ENCODE data around the gene CNTN5.
A peak's percentile ranks its signal among the peaks of the same experiment; 100 is the strongest.

Gene CNTN5

DNA sequence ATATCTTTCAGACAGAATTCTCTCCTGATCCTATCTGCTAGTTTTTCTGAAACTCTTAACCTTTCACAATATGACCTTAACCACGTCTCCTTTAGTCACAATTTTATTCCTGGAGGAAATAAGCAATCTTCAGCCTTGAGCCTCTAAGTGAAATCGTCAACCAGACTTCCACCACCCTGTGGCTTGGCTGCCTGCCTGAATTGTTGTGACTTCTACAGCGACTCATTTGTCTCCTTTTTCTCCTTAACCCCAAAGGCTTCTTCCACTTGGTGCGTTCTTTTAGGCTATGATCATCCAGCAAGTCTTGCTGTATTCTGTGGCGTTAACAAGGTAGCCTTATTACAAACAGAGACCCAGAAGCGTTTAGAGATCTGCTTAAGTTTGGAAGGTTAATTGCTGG, 1131.2 kb downstream of the CNTN5 start:
- no peaks in the 10 kb centered on the region for H3K4me1 Mint-ChIP-seq
- H3K27me3 Mint-ChIP-seq (ENCODE audit: low read depth) = no peaks in the 10 kb centered on the region
- TF ChIP-seq, protein P1, sequence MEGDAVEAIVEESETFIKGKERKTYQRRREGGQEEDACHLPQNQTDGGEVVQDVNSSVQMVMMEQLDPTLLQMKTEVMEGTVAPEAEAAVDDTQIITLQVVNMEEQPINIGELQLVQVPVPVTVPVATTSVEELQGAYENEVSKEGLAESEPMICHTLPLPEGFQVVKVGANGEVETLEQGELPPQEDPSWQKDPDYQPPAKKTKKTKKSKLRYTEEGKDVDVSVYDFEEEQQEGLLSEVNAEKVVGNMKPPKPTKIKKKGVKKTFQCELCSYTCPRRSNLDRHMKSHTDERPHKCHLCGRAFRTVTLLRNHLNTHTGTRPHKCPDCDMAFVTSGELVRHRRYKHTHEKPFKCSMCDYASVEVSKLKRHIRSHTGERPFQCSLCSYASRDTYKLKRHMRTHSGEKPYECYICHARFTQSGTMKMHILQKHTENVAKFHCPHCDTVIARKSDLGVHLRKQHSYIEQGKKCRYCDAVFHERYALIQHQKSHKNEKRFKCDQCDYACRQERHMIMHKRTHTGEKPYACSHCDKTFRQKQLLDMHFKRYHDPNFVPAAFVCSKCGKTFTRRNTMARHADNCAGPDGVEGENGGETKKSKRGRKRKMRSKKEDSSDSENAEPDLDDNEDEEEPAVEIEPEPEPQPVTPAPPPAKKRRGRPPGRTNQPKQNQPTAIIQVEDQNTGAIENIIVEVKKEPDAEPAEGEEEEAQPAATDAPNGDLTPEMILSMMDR (IDR thresholded peaks at IDR 0.05; ENCODE audit: unreplicated experiment in 3 of 3) = no peak
- H3K36me3 Mint-ChIP-seq (ENCODE audit: low read depth) = peaks cover 4% of the 10 kb centered on the region
- no peaks in the 10 kb centered on the region for H3K9me3 Mint-ChIP-seq
- H3K4me3 Mint-ChIP-seq = no peak overlapping the region
- no peak overlapping the region for H3K27ac Mint-ChIP-seq

DNA sequence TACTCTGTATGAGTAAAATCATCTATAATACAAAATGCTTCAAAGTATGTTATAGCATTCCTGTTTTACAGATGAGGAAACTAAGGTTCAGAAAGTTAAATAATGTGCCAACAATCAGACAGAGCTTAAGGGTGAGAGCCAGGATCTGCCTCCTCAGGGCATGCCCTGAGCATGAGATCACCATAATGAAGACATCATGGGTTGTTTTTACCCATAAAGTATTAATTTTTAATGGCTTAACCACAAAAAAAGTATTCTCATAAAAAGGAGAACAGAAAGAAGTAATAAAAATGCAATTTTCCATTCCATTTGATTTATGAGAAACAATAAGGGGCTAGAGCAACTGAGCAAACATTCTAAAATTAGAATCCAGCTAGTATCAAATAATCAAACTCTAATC, 1132.0 kb downstream of the CNTN5 start:
- H3K36me3 Mint-ChIP-seq (ENCODE audit: low read depth) = peaks cover 4% of the 10 kb centered on the region
- no peaks in the 10 kb centered on the region for H3K9me3 Mint-ChIP-seq
- TF ChIP-seq, protein P1 (IDR thresholded peaks at IDR 0.05; ENCODE audit: unreplicated experiment in 3 of 3) = no peak
- no peak overlapping the region for H3K4me3 Mint-ChIP-seq
- H3K27me3 Mint-ChIP-seq (ENCODE audit: low read depth) = no peaks in the 10 kb centered on the region
- H3K4me1 Mint-ChIP-seq = no peaks in the 10 kb centered on the region
- H3K27ac Mint-ChIP-seq = no peak overlapping the region

DNA sequence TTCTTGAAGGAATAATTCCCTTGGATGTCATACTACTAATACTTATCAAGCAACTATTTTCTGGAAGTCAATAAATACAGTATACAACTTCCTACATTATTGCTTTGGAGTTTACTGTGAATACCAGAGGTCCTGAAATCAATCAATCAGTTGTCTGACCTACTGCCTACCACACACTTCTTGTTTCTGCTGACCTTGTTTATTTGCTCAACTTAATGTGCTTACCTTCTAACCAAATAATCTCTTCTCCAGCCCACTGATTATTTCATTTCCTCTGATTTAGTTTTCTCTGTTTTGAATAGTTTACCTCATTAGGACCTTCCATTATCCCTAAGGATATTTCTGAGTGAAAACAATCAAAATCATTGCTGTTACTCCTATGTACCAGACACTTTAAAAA, 1142.7 kb downstream of the CNTN5 start:
- no peaks in the 10 kb centered on the region for H3K36me3 Mint-ChIP-seq (ENCODE audit: low read depth)

DNA sequence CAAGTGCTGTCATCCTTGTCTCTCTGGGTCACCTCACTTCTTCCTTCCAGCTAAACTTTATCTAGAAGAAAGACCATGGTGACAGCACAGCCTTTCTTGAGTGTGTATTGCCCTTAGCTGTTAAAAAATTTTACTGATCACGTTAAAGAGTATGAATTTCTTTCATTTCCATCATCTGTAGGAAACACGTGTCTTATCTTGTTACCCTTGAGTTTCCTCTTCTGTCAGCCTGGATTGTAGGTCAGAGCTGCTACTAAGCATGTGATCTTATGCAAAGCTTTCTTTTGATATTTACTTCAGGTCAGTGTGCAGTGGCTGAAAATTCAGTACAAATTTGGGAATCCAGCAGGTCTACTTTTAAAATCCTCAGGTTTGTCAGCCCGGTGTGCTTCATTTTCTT, 1154.1 kb downstream of the CNTN5 start:
- Mint-ChIP-seq H3K27me3 (ENCODE audit: low read depth) (no peaks in the 10 kb centered on the region), H3K27ac (no peak overlapping the region), H3K9me3 (no peaks in the 10 kb centered on the region), H3K36me3 (ENCODE audit: low read depth) (no peaks in the 10 kb centered on the region), H3K4me3 (no peak overlapping the region), H3K4me1 (peaks cover 5% of the 10 kb centered on the region)
- TF ChIP-seq, protein P1 (IDR thresholded peaks at IDR 0.05; ENCODE audit: unreplicated experiment in 3 of 3) = no peak

More for the DNA sequence above, 1142.7 kb downstream of the CNTN5 start:
- Mint-ChIP-seq H3K4me3 (no peak overlapping the region), H3K4me1 (no peaks in the 10 kb centered on the region), H3K27me3 (ENCODE audit: low read depth) (no peaks in the 10 kb centered on the region), H3K9me3 (peaks cover 2% of the 10 kb centered on the region), H3K27ac (peak overlapping the region in 1 of 3 experiments; percentile 11)
- TF ChIP-seq, protein P1 (IDR thresholded peaks at IDR 0.05; ENCODE audit: unreplicated experiment in 3 of 3) = no peak

DNA sequence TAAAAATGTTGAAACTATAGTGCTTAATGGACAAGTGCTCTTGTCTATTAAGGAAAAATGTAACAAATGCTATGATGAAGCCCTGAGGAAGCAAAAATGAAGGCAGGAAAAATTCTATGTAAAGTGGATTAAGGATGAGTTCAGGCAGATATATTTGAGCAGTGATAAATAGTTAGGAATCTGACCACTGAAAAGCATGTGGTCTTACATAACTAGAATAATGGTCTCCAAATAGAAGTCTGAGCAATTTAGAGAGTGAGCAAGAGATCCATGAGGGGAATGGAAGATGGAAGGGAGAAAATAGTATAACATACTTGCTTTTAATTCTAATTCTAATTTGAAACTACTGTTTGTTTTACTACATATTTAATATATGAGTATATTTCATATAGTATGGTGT, 1155.7 kb downstream of the CNTN5 start:
- TF ChIP-seq, protein P1 (IDR thresholded peaks at IDR 0.05; ENCODE audit: unreplicated experiment in 3 of 3) = no peak
- no peaks in the 10 kb centered on the region for H3K9me3 Mint-ChIP-seq
- H3K27ac Mint-ChIP-seq = no peak overlapping the region
- peaks cover 5% of the 10 kb centered on the region for H3K4me1 Mint-ChIP-seq
- H3K36me3 Mint-ChIP-seq (ENCODE audit: low read depth) = no peaks in the 10 kb centered on the region
- H3K4me3 Mint-ChIP-seq = no peak overlapping the region
- no peaks in the 10 kb centered on the region for H3K27me3 Mint-ChIP-seq (ENCODE audit: low read depth)

DNA sequence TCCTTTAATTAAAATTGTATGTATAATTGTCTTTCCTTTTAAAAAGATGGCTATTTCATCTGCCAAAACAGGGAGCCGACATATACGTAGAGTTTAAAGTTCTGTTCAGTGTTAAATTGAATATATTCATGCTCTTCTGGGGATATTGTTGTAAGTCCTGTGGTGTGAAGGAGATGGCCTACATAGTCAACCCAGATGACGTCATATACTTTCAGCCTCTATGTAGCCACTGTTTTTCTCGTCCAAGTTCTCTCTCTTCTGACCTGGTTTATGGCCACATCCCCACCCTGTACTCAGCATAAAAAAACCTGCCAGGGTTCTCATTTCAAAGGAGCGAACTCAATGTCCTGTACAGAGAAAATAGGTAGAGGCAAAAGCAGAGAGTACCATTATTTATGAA, 1156.9 kb downstream of the CNTN5 start:
- TF ChIP-seq, protein P1 (IDR thresholded peaks at IDR 0.05; ENCODE audit: unreplicated experiment in 3 of 3) = no peak
- no peaks in the 10 kb centered on the region for H3K36me3 Mint-ChIP-seq (ENCODE audit: low read depth)
- no peak overlapping the region for H3K27ac Mint-ChIP-seq
- H3K9me3 Mint-ChIP-seq = no peaks in the 10 kb centered on the region
- no peak overlapping the region for H3K4me3 Mint-ChIP-seq
- H3K27me3 Mint-ChIP-seq (ENCODE audit: low read depth) = no peaks in the 10 kb centered on the region
- H3K4me1 Mint-ChIP-seq = peaks cover 1% of the 10 kb centered on the region
